Stimulated activated effector memory CD8-positive, alpha-beta T cell treated with anti-CD3 and anti-CD28 coated beads, Interleukin-12 subunit alpha, Interleukin-12 subunit beta, amount 100 ng/mL, for 72 hours (primary cell): Measurements from ENCODE around the gene RNU7-1.

Experiments
- ATAC-seq: fragments of 150-1000 bp; cut with Tn5 transposase; 2 replicates; pipeline ENCODE4 v1.10.0; 2021
- DNase-seq, 2 donors: peaks; one replicate each; pipeline ENCODE4 v3.0.0; 2021 to 2022; ENCODE audit warnings: low spot score in 2 of 2
- H3K27ac Mint-ChIP-seq: one replicate; pipeline ENCODE4 v1.8.0; 2022; ENCODE audit warnings: mild to moderate bottlenecking, mixed read lengths
- H3K36me3 Mint-ChIP-seq: one replicate; pipeline ENCODE4 v1.8.0; 2022; ENCODE audit warnings: mild to moderate bottlenecking, mixed read lengths
- H3K4me1 Mint-ChIP-seq: one replicate; pipeline ENCODE4 v1.8.0; 2022; ENCODE audit warnings: mixed read lengths
- H3K4me3 Mint-ChIP-seq: one replicate; pipeline ENCODE4 v1.8.0; 2022; ENCODE audit warnings: mild to moderate bottlenecking, mixed read lengths
- H3K9me3 Mint-ChIP-seq: one replicate; pipeline ENCODE4 v1.8.0; 2022; ENCODE audit warnings: mixed read lengths

Gene RNU7-1

DNA sequence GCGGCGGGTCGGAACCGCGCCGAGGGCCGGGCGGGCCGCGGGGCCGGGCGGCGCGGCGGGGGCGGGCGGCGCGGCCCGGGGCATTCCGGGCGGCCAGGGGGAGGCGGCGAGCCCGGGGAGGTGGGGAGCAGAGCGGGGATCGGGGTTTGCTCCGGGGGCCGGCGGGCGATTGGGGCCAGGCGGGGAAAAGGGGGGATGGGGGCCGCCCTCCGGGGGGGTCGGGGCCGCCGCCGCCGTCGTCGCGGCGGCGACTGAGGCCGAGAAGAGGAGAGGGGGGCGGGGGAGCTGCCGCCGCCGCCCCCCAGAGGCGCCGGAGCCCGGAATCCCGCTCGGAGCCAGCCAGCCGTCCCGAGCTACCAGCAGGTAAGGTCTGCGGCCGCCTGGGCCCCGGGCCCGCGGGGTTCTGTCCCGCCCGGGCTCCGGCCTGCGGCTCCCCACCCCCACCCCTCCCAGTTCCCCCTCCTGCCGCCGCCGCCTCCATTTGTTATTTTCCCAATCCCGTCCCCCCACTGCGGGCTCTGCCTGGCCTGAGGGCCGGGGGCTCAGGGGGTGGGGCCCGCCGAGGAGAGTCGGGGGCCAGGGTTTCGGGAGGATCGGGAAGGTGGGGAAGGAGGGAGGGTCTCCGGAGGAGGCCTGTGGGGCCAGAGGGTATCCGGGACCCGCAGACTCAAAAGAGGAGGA, 15.5 kb upstream of the RNU7-1 start:
- H3K4me3 Mint-ChIP-seq = peak overlapping the region; percentile 89
- no peaks in the 10 kb centered on the region for H3K9me3 Mint-ChIP-seq
- ATAC-seq (peak; percentile 1), DNase-seq (no peak)
- peaks cover 76% of the 10 kb centered on the region for H3K4me1 Mint-ChIP-seq
- peak overlapping the region; percentile 96 for H3K27ac Mint-ChIP-seq
- H3K36me3 Mint-ChIP-seq = peaks cover 77% of the 10 kb centered on the region

GRCh38 chr12:6928703-6929407, 14.8 kb upstream of the RNU7-1 start:
- DNase-seq (no peak), ATAC-seq (no peak)

DNA sequence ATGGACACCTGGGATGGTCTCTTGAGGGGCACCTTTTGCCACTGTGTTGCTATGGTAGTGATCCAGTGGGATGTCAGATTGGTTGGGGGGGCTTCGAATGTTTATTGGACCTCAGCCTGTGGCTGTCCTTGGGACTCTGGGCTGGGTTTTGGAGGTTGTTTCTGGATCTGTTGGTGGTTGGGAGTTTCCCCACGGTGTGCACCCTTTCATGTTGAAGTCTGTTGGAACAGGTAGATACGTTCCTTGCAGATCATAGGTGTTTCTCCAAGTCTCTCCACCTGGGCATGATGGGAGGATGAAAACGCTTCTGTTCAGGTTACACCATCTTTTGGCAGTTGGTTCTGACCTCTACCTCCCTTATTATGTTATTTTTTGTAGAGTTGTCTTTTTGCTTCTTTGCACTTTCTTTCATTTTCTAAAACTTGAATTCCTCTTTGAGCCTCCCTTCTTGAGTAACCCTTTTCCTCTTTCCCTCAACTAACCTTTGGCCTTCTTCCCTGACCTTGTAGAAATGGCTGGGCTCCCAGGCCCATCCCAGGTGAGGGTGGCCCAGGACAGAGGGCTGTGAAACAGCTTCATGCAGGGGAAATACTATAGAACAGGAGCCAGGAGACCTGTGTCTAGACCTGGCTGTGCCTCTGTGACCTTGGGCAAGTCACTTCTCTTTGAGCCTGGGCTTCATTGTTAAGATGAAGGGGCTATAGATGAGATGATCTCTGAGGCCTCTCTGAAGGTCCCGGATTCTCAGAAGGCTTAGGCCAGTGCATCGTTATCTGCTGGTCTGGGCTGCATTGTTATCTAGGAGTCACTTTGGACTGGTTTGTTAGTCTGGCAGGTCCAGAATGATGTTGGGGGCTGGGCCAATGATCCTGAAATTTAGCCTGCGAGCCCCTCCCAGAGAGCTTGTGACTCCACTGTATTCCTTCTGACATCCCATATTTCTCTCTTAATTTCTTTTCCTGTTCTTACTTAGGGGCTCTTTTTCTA, 13.9 kb upstream of the RNU7-1 start:
- no peak for ATAC-seq
- no peak for DNase-seq
- H3K9me3 Mint-ChIP-seq = no peaks in the 10 kb centered on the region
- peaks cover 72% of the 10 kb centered on the region for H3K4me1 Mint-ChIP-seq
- peak overlapping the region; percentile 89 for H3K4me3 Mint-ChIP-seq
- peak overlapping the region; percentile 95 for H3K27ac Mint-ChIP-seq
- H3K36me3 Mint-ChIP-seq = peaks cover 77% of the 10 kb centered on the region

More at GRCh38 chr12:6928703-6929407, 14.8 kb upstream of the RNU7-1 start:
- Mint-ChIP-seq H3K4me3 (peak overlapping the region; percentile 89), H3K4me1 (peaks cover 72% of the 10 kb centered on the region), H3K9me3 (no peaks in the 10 kb centered on the region), H3K27ac (peak overlapping the region; percentile 95), H3K36me3 (peaks cover 77% of the 10 kb centered on the region)

GRCh38 chr12:6932766-6933165, 10.8 kb upstream of the RNU7-1 start:
- Mint-ChIP-seq H3K4me1 (peaks cover 72% of the 10 kb centered on the region), H3K9me3 (no peaks in the 10 kb centered on the region)

GRCh38 chr12:6934110-6934509, 9.5 kb upstream of the RNU7-1 start:
- no peak overlapping the region for H3K4me3 Mint-ChIP-seq
- no peak for ATAC-seq
- H3K36me3 Mint-ChIP-seq = peaks cover 81% of the 10 kb centered on the region

More at GRCh38 chr12:6932766-6933165, 10.8 kb upstream of the RNU7-1 start:
- H3K27ac Mint-ChIP-seq = peak overlapping the region; percentile 39
- peaks cover 77% of the 10 kb centered on the region for H3K36me3 Mint-ChIP-seq
- ATAC-seq = no peak
- no peak overlapping the region for H3K4me3 Mint-ChIP-seq
- no peak for DNase-seq

DNA sequence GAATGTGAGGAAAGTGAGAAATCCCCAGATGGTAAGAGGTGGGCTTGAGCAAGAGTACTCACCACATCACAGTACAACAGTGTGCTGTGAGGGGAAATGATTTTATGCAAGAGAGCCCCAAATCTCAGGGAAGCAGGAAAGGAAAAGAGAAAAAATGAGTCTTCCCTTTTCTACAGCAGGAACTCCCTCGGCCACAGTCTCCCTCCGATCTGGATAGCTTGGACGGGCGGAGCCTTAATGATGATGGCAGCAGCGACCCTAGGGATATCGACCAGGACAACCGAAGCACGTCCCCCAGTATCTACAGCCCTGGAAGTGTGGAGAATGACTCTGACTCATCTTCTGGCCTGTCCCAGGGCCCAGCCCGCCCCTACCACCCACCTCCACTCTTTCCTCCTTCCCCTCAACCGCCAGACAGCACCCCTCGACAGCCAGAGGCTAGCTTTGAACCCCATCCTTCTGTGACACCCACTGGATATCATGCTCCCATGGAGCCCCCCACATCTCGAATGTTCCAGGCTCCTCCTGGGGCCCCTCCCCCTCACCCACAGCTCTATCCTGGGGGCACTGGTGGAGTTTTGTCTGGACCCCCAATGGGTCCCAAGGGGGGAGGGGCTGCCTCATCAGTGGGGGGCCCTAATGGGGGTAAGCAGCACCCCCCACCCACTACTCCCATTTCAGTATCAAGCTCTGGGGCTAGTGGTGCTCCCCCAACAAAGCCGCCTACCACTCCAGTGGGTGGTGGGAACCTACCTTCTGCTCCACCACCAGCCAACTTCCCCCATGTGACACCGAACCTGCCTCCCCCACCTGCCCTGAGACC, 8.0 kb upstream of the RNU7-1 start:
- peak overlapping the region; percentile 97 for H3K27ac Mint-ChIP-seq
- peaks cover 76% of the 10 kb centered on the region for H3K4me1 Mint-ChIP-seq
- H3K36me3 Mint-ChIP-seq = peaks cover 87% of the 10 kb centered on the region
- no peaks in the 10 kb centered on the region for H3K9me3 Mint-ChIP-seq
- H3K4me3 Mint-ChIP-seq = peak overlapping the region; percentile 84
- ATAC-seq (no peak), DNase-seq (no peak)

More at GRCh38 chr12:6934110-6934509, 9.5 kb upstream of the RNU7-1 start:
- Mint-ChIP-seq H3K9me3 (no peaks in the 10 kb centered on the region), H3K4me1 (peaks cover 74% of the 10 kb centered on the region), H3K27ac (peak overlapping the region; percentile 66)
- no peak for DNase-seq

- peaks cover 73% of the 10 kb centered on the region for H3K4me1 Mint-ChIP-seq
- no peak for ATAC-seq
- no peak for DNase-seq
- peaks cover 89% of the 10 kb centered on the region for H3K36me3 Mint-ChIP-seq
- H3K4me3 Mint-ChIP-seq = peak overlapping the region; percentile 84
- peak overlapping the region; percentile 97 for H3K27ac Mint-ChIP-seq
- H3K9me3 Mint-ChIP-seq = no peaks in the 10 kb centered on the region
Observed at GRCh38 chr12:6936194-6936635, 7.4 kb upstream of the RNU7-1 start.

DNA sequence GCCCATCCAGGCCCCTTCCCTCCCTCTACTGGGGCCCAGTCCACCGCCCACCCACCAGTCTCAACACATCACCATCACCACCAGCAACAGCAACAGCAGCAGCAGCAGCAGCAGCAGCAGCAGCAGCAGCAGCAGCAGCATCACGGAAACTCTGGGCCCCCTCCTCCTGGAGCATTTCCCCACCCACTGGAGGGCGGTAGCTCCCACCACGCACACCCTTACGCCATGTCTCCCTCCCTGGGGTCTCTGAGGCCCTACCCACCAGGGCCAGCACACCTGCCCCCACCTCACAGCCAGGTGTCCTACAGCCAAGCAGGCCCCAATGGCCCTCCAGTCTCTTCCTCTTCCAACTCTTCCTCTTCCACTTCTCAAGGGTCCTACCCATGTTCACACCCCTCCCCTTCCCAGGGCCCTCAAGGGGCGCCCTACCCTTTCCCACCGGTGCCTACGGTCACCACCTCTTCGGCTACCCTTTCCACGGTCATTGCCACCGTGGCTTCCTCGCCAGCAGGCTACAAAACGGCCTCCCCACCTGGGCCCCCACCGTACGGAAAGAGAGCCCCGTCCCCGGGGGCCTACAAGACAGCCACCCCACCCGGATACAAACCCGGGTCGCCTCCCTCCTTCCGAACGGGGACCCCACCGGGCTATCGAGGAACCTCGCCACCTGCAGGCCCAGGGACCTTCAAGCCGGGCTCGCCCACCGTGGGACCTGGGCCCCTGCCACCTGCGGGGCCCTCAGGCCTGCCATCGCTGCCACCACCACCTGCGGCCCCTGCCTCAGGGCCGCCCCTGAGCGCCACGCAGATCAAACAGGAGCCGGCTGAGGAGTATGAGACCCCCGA, 6.8 kb upstream of the RNU7-1 start:
- Mint-ChIP-seq H3K9me3 (no peaks in the 10 kb centered on the region), H3K4me1 (peaks cover 71% of the 10 kb centered on the region), H3K36me3 (peaks cover 87% of the 10 kb centered on the region), H3K27ac (peak overlapping the region; percentile 97), H3K4me3 (peak overlapping the region; percentile 84)
- ATAC-seq (peak; percentile 24), DNase-seq (peak in 1 of 2 donors; percentile 71)

DNA sequence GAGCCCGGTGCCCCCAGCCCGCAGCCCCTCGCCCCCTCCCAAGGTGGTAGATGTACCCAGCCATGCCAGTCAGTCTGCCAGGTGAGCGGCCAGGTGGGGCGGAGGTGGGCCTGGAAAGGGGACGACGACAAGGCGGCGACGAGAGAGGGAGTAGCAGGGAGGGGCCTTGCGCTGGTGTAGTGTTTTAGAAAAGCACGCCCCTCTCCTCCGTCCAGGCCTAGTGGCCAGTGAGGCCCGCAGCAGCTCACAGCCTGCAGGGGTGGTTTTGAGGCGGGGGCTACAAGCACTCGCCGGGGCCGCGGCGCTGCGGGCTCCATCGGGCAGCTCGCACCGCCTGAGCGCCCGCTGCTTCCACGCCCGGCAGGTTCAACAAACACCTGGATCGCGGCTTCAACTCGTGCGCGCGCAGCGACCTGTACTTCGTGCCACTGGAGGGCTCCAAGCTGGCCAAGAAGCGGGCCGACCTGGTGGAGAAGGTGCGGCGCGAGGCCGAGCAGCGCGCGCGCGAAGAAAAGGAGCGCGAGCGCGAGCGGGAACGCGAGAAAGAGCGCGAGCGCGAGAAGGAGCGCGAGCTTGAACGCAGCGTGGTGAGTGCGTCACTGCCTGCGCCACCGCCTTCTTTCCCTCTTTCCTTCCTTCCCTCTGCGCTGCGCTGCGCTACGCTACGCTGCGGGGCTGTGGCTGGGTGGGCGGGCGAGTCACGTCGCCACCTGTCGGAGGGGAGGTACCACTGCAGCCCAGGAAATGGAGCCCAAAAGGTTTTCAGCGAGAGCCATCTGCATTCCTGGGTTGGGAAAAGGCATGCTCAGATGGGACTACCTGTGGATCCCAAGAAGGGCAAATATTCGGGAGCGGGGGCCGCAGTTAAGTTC, 5.9 kb upstream of the RNU7-1 start:
- H3K4me1 Mint-ChIP-seq = peaks cover 70% of the 10 kb centered on the region
- H3K36me3 Mint-ChIP-seq = peaks cover 94% of the 10 kb centered on the region
- peak overlapping the region; percentile 97 for H3K27ac Mint-ChIP-seq
- H3K4me3 Mint-ChIP-seq = peak overlapping the region; percentile 84
- ATAC-seq (peak; percentile 96), DNase-seq (peak; percentile 85 to 94)
- no peaks in the 10 kb centered on the region for H3K9me3 Mint-ChIP-seq

GRCh38 chr12:6938353-6939190, 5.0 kb upstream of the RNU7-1 start:
- no peak for DNase-seq
- H3K27ac Mint-ChIP-seq = peak overlapping the region; percentile 97
- peaks cover 76% of the 10 kb centered on the region for H3K4me1 Mint-ChIP-seq
- no peak for ATAC-seq
- H3K4me3 Mint-ChIP-seq = peak overlapping the region; percentile 84
- no peaks in the 10 kb centered on the region for H3K9me3 Mint-ChIP-seq
- peaks cover 95% of the 10 kb centered on the region for H3K36me3 Mint-ChIP-seq

GRCh38 chr12:6939191-6939540, 4.5 kb upstream of the RNU7-1 start:
- no peak for ATAC-seq
- Mint-ChIP-seq H3K4me1 (peaks cover 76% of the 10 kb centered on the region), H3K9me3 (no peaks in the 10 kb centered on the region), H3K36me3 (peaks cover 95% of the 10 kb centered on the region), H3K4me3 (peak overlapping the region; percentile 84), H3K27ac (peak overlapping the region; percentile 97)
- DNase-seq = no peak

DNA sequence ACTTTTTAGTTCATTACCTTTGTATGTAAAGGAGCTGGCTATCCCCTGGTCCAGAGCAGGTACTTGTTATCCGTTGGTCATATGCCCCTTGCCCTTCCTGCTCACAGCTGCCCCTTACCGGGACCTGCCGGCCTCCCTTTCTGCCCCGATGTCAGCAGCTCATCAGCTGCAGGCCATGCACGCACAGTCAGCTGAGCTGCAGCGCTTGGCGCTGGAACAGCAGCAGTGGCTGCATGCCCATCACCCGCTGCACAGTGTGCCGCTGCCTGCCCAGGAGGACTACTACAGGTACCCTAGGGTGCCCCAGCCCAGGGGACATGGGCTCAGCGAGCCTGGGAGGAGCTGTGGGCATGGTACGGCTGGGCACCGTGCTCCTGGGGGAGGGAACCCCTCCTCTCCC, 2.3 kb upstream of the RNU7-1 start:
- no peaks in the 10 kb centered on the region for H3K9me3 Mint-ChIP-seq
- H3K27ac Mint-ChIP-seq = peak overlapping the region; percentile 97
- ATAC-seq (no peak), DNase-seq (no peak)
- H3K36me3 Mint-ChIP-seq = peaks cover 95% of the 10 kb centered on the region
- peaks cover 72% of the 10 kb centered on the region for H3K4me1 Mint-ChIP-seq
- H3K4me3 Mint-ChIP-seq = no peak overlapping the region
